HEK293T (cell line): ENCODE measurements around the gene RALGAPB.

Source experiments
- CTCF ChIA-PET: fragments of 350-600 bp; formaldehyde crosslinking; extraction: SDS; loops from one replicate; lab custom pipeline; 2021; ENCODE audit warnings: antibody characterized with exemption, inconsistent platforms; lab: Yijun Ruan, JAX
- POLR2A ChIA-PET: fragments of 350-600 bp; formaldehyde crosslinking; extraction: SDS; loops from one replicate; lab custom pipeline; 2020; ENCODE audit warnings: antibody characterized with exemption, inconsistent platforms; lab: Yijun Ruan, JAX
- DNase-seq: peaks from one replicate; pipeline ENCODE4 v3.0.0; 2012; ENCODE audit warnings: mixed read lengths; ENCODE audit errors: extremely low spot score
- ARNT ChIP-seq: fragments of 450-650 bp; IDR thresholded peaks from 2 replicates; pipeline ENCODE4 v1.6.1; 2017; ENCODE audit warnings: mild to moderate bottlenecking
- BHLHE40 ChIP-seq: fragments of 450-650 bp; IDR thresholded peaks from 2 replicates; pipeline ENCODE4 v1.6.1; 2016; ENCODE audit warnings: mild to moderate bottlenecking, moderate library complexity, borderline replicate concordance
- CTBP1 ChIP-seq: fragments of 450-650 bp; IDR thresholded peaks from 2 replicates; pipeline ENCODE4 v1.6.1; 2016; ENCODE audit warnings: borderline replicate concordance
- ELF4 ChIP-seq: fragments of 450-650 bp; IDR thresholded peaks from 2 replicates; pipeline ENCODE4 v1.6.1; 2017; ENCODE audit warnings: antibody characterized with exemption
- FOXA1 ChIP-seq: fragments of 450-650 bp; IDR thresholded peaks from 2 replicates; pipeline ENCODE4 v1.6.1; 2016; ENCODE audit warnings: mild to moderate bottlenecking
- FOXK2 ChIP-seq: fragments of 450-650 bp; IDR thresholded peaks from 2 replicates; pipeline ENCODE4 v1.6.1; 2016; ENCODE audit warnings: mild to moderate bottlenecking
- FOXM1 ChIP-seq: fragments of 450-650 bp; IDR thresholded peaks from 2 replicates; pipeline ENCODE4 v1.6.1; 2017; ENCODE audit warnings: mild to moderate bottlenecking, borderline replicate concordance
- HDGF ChIP-seq: fragments of 450-650 bp; IDR thresholded peaks from 2 replicates; pipeline ENCODE4 v1.6.1; 2017; ENCODE audit warnings: antibody characterized with exemption, borderline replicate concordance
- L3MBTL2 ChIP-seq: fragments of 450-650 bp; conservative IDR thresholded peaks from 2 replicates; pipeline ENCODE4 v1.6.1; 2016; ENCODE audit warnings: mild to moderate bottlenecking
- LEF1 ChIP-seq: fragments of 450-650 bp; IDR thresholded peaks from 2 replicates; pipeline ENCODE4 v1.6.1; 2017; ENCODE audit warnings: mild to moderate bottlenecking, borderline replicate concordance
- NFRKB ChIP-seq: fragments of 450-650 bp; IDR thresholded peaks from 2 replicates; pipeline ENCODE4 v1.6.1; 2016; ENCODE audit warnings: mild to moderate bottlenecking, moderate library complexity
- PKNOX1 ChIP-seq: fragments of 450-650 bp; IDR thresholded peaks from 2 replicates; pipeline ENCODE4 v1.6.1; 2016
- SP1 ChIP-seq: fragments of 450-650 bp; IDR thresholded peaks from 2 replicates; pipeline ENCODE4 v1.6.1; 2017
- SUZ12 ChIP-seq: fragments of 450-650 bp; IDR thresholded peaks from 2 replicates; pipeline ENCODE4 v1.6.1; 2016; ENCODE audit warnings: mild to moderate bottlenecking
- TARDBP ChIP-seq: fragments of 450-650 bp; IDR thresholded peaks from 2 replicates; pipeline ENCODE4 v1.6.1; 2016
- ZNF384 ChIP-seq: fragments of 450-650 bp; IDR thresholded peaks from 2 replicates; pipeline ENCODE4 v1.6.1; 2016

The RALGAPB gene

GRCh38 chr20:38564680-38565079 lies 92.0 kb downstream of the RALGAPB start:
- no peak for DNase-seq
- TF ChIP-seq PKNOX1 (no peak), L3MBTL2 (no peak), FOXM1 (no peak), CTBP1 (no peak), FOXA1 (no peak), SUZ12 (no peak), TARDBP (no peak), LEF1 (no peak), ZNF384 (no peak), ELF4 (no peak)
- ChIA-PET POLR2A (no interaction called here), CTCF (no interaction called here)

GRCh38 chr20:38566036-38566598 lies 93.5 kb downstream of the RALGAPB start:
- TF ChIP-seq FOXA1: no peak
- no peak for TF ChIP-seq SP1
- no peak for TF ChIP-seq NFRKB
- no peak for TF ChIP-seq PKNOX1
- TF ChIP-seq ZNF384: no peak
- TF ChIP-seq BHLHE40: no peak
- no peak for TF ChIP-seq ARNT
- TF ChIP-seq SUZ12: no peak
- no peak for TF ChIP-seq HDGF
- no peak for TF ChIP-seq FOXK2
- TF ChIP-seq CTBP1: no peak
- TF ChIP-seq FOXM1: no peak
- TF ChIP-seq LEF1: no peak
- no peak for TF ChIP-seq L3MBTL2
- TF ChIP-seq TARDBP: no peak
- no peak for TF ChIP-seq ELF4
- POLR2A ChIA-PET: no interaction called here
- CTCF ChIA-PET: no interaction called here
- no peak for DNase-seq

- ChIA-PET POLR2A (interaction anchor here (1.2 kb wide), 1 partner anchor 135 kb away, joined by 3 read pairs; the partner anchor contains the start of gene SNHG17), CTCF (no interaction called here)
- DNase-seq: no peak
- TF ChIP-seq ARNT (no peak), ELF4 (no peak), SUZ12 (no peak), NFRKB (no peak), ZNF384 (no peak), HDGF (no peak), L3MBTL2 (no peak), FOXA1 (no peak)
Measured at GRCh38 chr20:38569747-38570525, 97.3 kb downstream of the RALGAPB start.

GRCh38 chr20:38573413-38573812 lies 100.8 kb downstream of the RALGAPB start:
- TF ChIP-seq SP1 (no peak), ARNT (no peak), NFRKB (no peak), FOXK2 (no peak)
- POLR2A ChIA-PET: no interaction called here
- CTCF ChIA-PET: no interaction called here
- DNase-seq: no peak

- CTCF ChIA-PET: no interaction called here
- TF ChIP-seq HDGF (no peak), SP1 (no peak), ELF4 (no peak), CTBP1 (no peak), ZNF384 (no peak), L3MBTL2 (no peak), SUZ12 (no peak), FOXA1 (no peak), PKNOX1 (no peak), FOXK2 (no peak), BHLHE40 (no peak)
- DNase-seq: no peak
- POLR2A ChIA-PET: no interaction called here
Measured at GRCh38 chr20:38579219-38579910, 106.7 kb downstream of the RALGAPB start.

- no peak for TF ChIP-seq NFRKB
- no peak for TF ChIP-seq FOXM1
- TF ChIP-seq HDGF: no peak
- TF ChIP-seq PKNOX1: no peak
- TF ChIP-seq LEF1: no peak
- no peak for TF ChIP-seq SP1
- no peak for TF ChIP-seq BHLHE40
- CTCF ChIA-PET: no interaction called here
- DNase-seq: no peak
- POLR2A ChIA-PET: no interaction called here
Measured at GRCh38 chr20:38579921-38580320, 107.3 kb downstream of the RALGAPB start.
